ENCODE results near the gene AMPH.
"Not testable (repeated sequence)": the region's sequence is repeated elsewhere in the genome, so short reads cannot be mapped to it uniquely, and the experiment has no call there.

The AMPH gene

GRCh38 chr7:38391751-38392150 is 239.4 kb downstream of the AMPH start:
- no peak for DNase-seq

GRCh38 chr7:38385682-38386081 is 245.5 kb downstream of the AMPH start:
- DNase-seq, result no peak

GRCh38 chr7:38383281-38383680 is 247.9 kb downstream of the AMPH start:
- no peak for DNase-seq

GRCh38 chr7:38382684-38383083 is 248.5 kb downstream of the AMPH start:
- no peak for DNase-seq

- DNase-seq, result no peak
Measured at GRCh38 chr7:38375453-38375852, 255.7 kb downstream of the AMPH start.

- no peak for DNase-seq
Measured at GRCh38 chr7:38374507-38374906, 256.7 kb downstream of the AMPH start.

- no peak for DNase-seq
Measured at GRCh38 chr7:38373155-38373554, 258.0 kb downstream of the AMPH start.

- no peak for DNase-seq
Measured at GRCh38 chr7:38372290-38372689, 258.9 kb downstream of the AMPH start.

- peak; percentile 86 for DNase-seq
Measured at GRCh38 chr7:38369816-38370493, 261.2 kb downstream of the AMPH start.

GRCh38 chr7:38368191-38368605 is 263.0 kb downstream of the AMPH start:
- DNase-seq, result peak; percentile 84

GRCh38 chr7:38367301-38367890 is 263.8 kb downstream of the AMPH start:
- no peak for DNase-seq

GRCh38 chr7:38363379-38363778 is 267.8 kb downstream of the AMPH start:
- peak; percentile 73 for DNase-seq

GRCh38 chr7:38362611-38363237 is 268.4 kb downstream of the AMPH start:
- not testable (repeated sequence) for DNase-seq

- no peak for DNase-seq
Measured at GRCh38 chr7:38360776-38361175, 270.4 kb downstream of the AMPH start.

- DNase-seq, result peak; percentile 88
Measured at GRCh38 chr7:38359071-38359601, 272.0 kb downstream of the AMPH start.

GRCh38 chr7:38358273-38358831 is 272.8 kb downstream of the AMPH start:
- not testable (repeated sequence) for DNase-seq

GRCh38 chr7:38354271-38354851 is 276.8 kb downstream of the AMPH start:
- peak; percentile 69 for DNase-seq

- DNase-seq, result not testable (repeated sequence)
Measured at GRCh38 chr7:38353431-38353881, 277.7 kb downstream of the AMPH start.

GRCh38 chr7:38351601-38352000 is 279.6 kb downstream of the AMPH start:
- no peak for DNase-seq

- DNase-seq, result not testable (repeated sequence)
Measured at GRCh38 chr7:38350777-38351176, 280.4 kb downstream of the AMPH start.

- peak; percentile 83 for DNase-seq
Measured at GRCh38 chr7:38349869-38350583, 281.1 kb downstream of the AMPH start.

GRCh38 chr7:38349126-38349795 is 281.9 kb downstream of the AMPH start:
- not testable (repeated sequence) for DNase-seq
